ENCODE measurements around the gene NMNAT3.

The NMNAT3 gene

GRCh38 chr3:139674571-139675260 is 3.1 kb downstream of the NMNAT3 start:
- no peak for DNase-seq

- DNase-seq = no peak
Measured at GRCh38 chr3:139672884-139673283, 4.9 kb downstream of the NMNAT3 start.

DNA sequence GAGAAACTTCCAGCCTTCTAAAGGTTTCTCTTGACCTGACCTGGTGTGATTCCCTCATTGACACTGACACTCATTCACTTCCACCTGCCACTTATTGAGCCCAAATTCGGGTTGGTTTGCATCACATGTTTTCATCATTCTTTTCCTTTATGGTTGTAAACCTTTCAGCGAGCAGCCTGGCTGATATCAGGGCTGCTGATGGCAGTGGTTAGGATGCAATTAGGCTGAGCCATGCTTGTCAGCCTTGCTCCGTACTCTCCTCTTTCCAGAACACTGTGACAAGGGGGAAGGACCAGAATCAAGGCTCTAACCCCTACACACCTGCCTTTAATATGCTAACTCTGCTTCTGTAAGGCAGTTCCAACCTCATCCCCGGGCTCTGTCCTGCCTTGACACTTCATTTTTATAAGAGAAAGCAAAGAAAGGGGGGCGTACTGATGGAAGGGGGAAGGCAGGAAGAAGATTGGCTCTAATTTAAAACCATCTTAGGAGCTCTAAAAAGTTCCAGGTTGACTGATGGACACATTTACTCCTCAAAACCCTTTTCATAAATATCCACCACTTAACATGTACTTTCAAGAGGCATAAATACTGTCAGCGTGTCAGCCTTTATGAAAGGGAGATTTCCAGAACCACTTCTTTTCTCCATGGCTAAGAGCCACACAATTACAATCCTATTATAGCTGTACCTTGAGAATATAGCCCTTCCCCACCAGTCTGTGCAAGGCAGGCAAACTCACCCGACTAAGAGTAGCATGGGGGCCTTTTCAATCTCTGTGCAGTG is 5.7 kb downstream of the NMNAT3 start:
- no peak for DNase-seq

DNA sequence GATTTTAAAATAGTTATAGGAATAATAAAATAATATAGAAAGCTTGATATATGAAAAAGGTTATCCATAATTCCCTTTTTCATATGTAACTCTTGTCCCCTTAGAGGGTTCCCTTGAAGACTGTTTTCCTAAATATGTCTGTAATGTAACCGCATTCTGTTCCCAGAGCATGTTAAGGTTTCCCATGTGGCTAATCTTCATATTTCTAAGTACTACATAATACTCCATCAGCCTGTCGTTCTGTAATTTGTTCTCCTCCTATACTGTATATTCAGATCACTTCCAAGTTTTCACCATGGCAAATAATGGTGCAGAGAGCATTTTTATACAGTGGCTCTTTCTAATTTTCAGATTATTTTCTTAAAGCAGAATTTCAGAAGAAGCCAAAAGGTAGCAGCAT is 6.7 kb downstream of the NMNAT3 start:
- no peak for DNase-seq

- no peak for DNase-seq
Measured at GRCh38 chr3:139670196-139670595, 7.6 kb downstream of the NMNAT3 start.

DNA sequence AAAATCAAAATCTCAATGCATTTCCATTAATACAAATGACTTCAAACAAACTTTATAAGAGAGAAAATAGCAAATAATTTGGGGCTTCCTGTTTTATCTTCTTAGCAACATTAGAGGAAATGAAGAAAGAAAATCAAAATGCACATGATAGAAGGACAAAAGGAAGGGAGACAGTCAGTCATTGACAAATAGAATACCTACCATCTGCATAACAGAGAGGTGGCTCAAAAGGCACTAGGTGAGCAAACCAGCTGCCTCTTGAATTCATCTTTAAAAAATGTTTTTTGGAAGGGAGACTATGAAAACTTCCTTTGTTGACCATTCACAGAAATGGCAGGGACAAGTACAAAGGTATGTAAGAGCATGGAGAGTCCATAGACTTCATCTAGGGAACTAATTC is 9.4 kb downstream of the NMNAT3 start:
- no peak for DNase-seq

- no peak for DNase-seq
Measured at GRCh38 chr3:139664958-139665357, 12.8 kb downstream of the NMNAT3 start.

GRCh38 chr3:139660269-139660668 is 17.5 kb downstream of the NMNAT3 start:
- DNase-seq = no peak

DNA sequence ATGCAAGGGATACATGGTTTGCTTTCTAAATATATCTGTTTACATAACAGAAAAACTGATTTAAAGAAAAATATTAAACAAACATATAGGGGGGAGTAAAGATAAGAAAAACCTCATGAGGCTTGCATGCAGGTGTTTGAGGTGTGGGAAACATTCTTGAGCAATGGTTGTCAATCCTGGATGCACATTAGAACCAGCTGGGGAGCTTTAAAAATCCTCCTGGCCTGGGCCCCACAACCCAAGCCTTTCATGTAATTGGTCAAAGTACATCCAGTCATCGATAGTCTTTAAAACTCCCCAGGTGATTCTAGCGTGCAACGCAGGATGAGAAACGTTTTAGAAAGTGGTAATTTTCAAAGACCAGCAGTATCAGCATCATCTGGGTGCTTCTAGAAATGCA is 18.3 kb downstream of the NMNAT3 start:
- DNase-seq = no peak

DNA sequence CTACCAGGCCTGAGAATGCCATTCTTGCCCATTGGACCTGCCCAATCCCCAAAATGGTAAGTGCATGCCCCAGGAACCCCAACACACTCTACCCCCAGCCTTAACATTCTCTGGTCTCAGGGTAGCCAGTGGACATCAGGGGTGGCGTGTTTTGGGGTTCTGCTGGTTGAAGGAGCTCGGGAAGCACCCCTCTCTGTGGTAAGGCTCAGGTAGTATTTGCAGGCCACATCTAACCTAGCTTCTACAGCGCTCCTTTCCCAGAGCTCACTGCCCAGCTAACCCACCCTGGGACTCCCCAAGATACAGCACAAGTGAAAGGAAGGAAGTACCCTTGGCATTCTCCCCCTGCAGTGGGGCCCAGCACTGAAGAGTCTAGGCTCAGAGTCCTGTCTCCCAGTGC is 19.8 kb downstream of the NMNAT3 start:
- no peak for DNase-seq

DNA sequence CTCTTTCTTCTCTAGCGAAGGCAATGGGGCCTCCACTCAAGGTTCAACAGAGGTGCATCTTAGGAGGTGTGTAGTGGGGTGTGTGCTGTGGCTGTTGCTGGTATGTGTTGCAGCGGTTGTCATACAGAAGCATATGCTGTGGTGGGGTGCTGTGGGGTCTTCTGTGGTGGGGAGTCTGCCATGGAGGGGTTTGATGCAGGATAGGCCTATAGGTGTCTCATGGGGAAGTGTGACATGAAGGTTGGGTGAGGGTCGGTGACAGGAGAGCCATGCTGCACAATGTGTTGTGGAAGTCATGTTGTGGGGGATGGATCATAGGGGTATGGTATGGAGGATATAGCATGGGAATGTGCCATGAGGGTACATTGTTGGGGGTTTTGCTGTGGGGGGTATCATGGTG is 20.3 kb downstream of the NMNAT3 start:
- no peak for DNase-seq

DNA sequence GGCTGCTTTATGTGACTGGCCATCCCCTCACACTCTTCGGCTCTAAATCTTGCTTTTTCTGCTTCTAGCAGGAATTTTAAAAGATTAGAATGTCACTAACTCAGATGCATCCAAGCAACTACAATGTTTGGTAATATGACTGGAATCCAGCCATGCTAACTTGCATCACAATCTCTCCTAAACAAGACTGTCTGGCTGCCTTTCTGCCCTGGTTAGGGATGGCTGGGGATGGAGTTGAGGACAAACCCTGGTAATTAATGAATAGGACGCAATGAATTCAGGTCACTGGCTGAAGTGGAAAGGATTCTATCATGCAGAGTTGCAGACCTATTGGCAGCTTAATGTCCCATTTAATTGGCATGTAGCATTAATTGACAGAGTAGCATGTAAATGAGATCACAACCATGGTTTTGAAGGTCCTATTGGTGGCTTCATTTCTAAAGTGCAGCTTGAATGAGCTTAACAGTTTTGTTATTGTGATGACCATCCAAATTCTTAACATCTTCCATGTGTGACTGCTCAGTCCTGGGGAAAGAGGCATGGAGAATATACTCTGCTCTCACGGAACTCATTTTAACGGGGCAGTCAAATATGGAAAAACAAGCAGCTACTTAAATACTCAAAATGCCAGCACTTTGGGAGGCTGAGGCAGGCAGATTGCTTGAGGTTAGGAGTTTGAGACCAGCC is 21.7 kb downstream of the NMNAT3 start:
- no peak for DNase-seq

GRCh38 chr3:139654637-139655365 is 23.0 kb downstream of the NMNAT3 start:
- no peak for DNase-seq

GRCh38 chr3:139653582-139653981 is 24.2 kb downstream of the NMNAT3 start:
- no peak for DNase-seq

DNA sequence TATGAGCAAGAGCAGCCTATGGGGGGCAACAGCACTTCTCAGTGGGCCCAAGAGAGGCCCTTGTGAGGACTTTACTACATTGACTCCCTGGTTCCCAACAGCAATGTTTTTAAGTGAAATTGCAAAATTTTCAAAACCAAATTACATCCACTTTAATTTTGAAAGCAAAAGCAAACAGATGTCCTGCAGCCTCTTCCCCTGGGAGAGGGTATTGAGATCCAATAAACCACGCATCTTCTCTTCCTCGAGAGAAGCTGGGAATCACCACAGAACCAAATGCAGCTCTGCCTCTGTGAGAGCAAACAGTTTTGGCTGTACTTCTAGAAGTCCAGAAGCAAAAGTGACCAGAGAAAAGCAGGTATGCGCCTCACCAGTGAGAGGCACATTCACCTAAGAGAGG is 25.2 kb downstream of the NMNAT3 start:
- no peak for DNase-seq

GRCh38 chr3:139647866-139648435 is 29.8 kb downstream of the NMNAT3 start:
- no peak for DNase-seq

DNA sequence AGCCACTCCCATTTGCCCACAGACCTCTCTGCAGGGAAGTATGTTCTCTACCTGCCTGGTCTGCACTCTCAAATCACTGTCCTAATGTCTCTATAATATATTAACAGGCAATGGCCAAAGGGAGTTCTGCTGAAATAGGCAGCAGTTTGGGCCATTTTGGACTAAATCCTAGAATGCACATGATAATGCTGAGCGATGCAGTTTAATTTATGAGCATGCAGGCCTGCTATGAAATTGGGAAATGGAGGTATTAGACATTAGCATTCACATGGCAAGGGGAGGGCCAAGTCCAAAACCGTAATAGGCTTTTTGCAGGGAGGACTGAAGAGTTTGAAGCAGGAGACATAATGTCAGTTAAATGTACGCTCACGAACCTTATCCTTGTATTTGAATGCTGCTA is 31.3 kb downstream of the NMNAT3 start:
- DNase-seq = no peak

GRCh38 chr3:139642996-139643395 is 34.8 kb downstream of the NMNAT3 start:
- no peak for DNase-seq

DNA sequence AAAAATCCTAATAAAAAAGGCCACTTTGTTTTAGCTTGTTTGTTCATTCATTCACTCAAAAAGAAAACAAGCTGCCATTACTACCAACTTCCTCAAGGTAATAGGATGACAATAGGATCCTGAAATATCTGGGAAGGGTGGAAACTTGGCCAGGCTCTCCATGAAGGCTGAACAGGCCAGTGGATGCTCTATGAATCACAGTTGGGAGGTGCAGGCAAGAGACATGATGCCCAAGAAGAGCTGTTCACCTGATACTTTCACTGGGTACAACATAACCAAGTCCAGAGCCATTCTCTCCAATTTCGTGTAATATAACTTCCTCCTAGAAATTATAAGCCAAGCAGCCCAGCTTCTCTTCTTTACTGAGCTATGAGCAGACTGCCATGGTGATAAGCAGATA is 37.3 kb downstream of the NMNAT3 start:
- no peak for DNase-seq

DNA sequence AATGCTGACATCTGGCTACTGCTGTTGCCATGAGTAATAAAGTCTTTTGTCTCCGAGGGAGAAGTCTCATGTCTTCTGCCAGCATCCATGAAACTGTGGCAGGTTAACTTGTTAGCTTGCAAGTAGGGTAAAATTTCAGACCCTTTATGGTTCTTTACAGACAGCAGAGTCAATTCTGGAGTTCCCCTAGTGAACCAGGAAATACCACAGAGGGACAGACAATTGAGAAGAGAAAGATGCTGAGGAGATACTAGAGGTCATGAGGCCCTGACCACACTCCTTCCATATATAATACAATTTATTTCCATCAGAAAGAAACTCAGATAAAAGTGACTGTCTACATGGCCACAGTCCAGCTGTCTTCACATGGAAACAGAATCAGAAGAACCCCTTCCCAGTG is 38.1 kb downstream of the NMNAT3 start:
- DNase-seq = no peak

DNA sequence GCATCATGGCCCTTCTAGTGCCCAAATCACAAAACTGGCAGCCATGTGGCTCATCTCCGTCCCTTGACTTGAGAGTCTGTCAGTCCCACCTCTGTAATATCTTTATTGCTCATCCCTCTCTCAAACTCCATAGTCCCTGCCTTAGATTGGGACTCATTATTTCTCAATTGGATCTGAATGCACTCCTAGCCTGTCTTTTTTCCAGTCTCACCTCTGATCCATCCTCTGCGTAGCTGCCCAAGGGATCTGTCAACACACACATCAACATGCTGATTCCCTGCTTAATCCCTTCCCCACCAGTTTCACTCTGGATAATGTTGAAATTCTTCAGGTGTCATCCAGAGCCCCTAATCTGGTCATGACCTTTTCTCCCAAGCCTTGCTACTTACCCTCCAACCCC is 39.3 kb downstream of the NMNAT3 start:
- DNase-seq = no peak

DNA sequence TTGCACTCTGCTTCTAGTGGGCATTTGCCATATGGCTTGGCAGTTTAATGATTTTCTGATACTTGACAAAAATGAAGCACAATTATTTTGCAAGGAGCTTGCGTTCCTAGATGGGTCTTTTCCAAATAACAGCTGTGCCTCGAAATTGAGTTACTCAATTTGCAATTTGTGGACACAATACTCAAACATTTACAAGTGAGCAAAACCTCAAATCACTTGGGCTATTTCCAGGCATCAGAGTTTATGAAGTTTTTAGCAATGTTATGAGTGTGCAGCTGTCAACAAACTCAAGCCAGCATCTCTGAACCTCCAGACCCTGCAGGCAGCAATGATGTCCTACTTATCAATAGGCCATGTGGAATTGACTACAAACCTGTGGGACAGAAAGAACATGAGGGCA is 41.3 kb downstream of the NMNAT3 start:
- no peak for DNase-seq

DNA sequence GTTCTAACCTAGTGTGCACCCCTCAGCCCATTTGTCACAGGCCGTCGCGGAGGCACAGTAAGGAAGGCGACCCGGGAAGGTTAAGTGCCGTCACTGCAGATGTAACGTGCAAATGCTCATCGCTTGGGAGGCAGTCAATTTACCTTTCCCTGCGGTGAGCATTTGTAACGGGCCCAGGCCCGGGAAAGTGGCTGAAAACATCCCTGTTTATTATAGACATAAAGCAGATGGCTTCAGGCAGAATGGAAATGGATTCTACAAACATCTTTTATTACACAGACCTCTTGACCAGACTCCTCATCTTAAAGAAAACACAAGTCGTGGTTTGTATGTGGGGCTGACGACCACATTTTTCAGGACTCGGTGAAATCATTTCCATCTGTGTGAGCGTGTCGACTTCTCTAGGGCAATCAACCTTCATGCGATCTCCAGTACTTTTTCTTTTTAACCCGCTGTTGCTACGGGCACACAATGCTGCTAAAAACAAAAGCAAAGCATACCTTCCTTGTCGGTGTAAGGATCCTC is 43.6 kb downstream of the NMNAT3 start:
- no peak for DNase-seq
